ENCODE results near the gene MOSPD2.

The MOSPD2 gene

GRCh38 chrX:14932136-14932535 lies 58.9 kb downstream of the MOSPD2 start:
- Mint-ChIP-seq H3K27ac (no peak overlapping the region), H3K9me3 (no peaks in the 10 kb centered on the region), H3K36me3 (no peaks in the 10 kb centered on the region), H3K4me3 (no peak overlapping the region), H3K4me1 (peaks cover 6% of the 10 kb centered on the region), H3K27me3 (no peaks in the 10 kb centered on the region)
- no peak for ATAC-seq

- no peaks in the 10 kb centered on the region for H3K27me3 Mint-ChIP-seq
- no peaks in the 10 kb centered on the region for H3K9me3 Mint-ChIP-seq
- H3K36me3 Mint-ChIP-seq = no peaks in the 10 kb centered on the region
- H3K4me1 Mint-ChIP-seq = peaks cover 6% of the 10 kb centered on the region
- H3K4me3 Mint-ChIP-seq = no peak overlapping the region
- no peak for ATAC-seq
- H3K27ac Mint-ChIP-seq = no peak overlapping the region
Measured at GRCh38 chrX:14934423-14934822, 61.2 kb downstream of the MOSPD2 start.

- Mint-ChIP-seq H3K4me1 (peaks cover 6% of the 10 kb centered on the region), H3K9me3 (no peaks in the 10 kb centered on the region), H3K27ac (no peak overlapping the region), H3K36me3 (no peaks in the 10 kb centered on the region), H3K27me3 (no peaks in the 10 kb centered on the region), H3K4me3 (no peak overlapping the region)
- no peak for ATAC-seq
Measured at GRCh38 chrX:14936561-14936960, 63.3 kb downstream of the MOSPD2 start.

- Mint-ChIP-seq H3K27me3 (no peaks in the 10 kb centered on the region), H3K9me3 (no peaks in the 10 kb centered on the region), H3K4me1 (peaks cover 6% of the 10 kb centered on the region), H3K4me3 (no peak overlapping the region), H3K36me3 (no peaks in the 10 kb centered on the region), H3K27ac (no peak overlapping the region)
- no peak for ATAC-seq
Measured at GRCh38 chrX:14939644-14940043, 66.4 kb downstream of the MOSPD2 start.

- Mint-ChIP-seq H3K4me3 (no peak overlapping the region), H3K27me3 (no peaks in the 10 kb centered on the region), H3K27ac (no peak overlapping the region), H3K9me3 (no peaks in the 10 kb centered on the region), H3K4me1 (peaks cover 6% of the 10 kb centered on the region), H3K36me3 (no peaks in the 10 kb centered on the region)
- ATAC-seq = no peak
Measured at GRCh38 chrX:14941301-14941700, 68.1 kb downstream of the MOSPD2 start.

GRCh38 chrX:14942341-14942740 lies 69.1 kb downstream of the MOSPD2 start:
- H3K4me1 Mint-ChIP-seq = no peaks in the 10 kb centered on the region
- peaks cover 8% of the 10 kb centered on the region for H3K27me3 Mint-ChIP-seq
- H3K36me3 Mint-ChIP-seq = no peaks in the 10 kb centered on the region
- no peak for ATAC-seq
- H3K9me3 Mint-ChIP-seq = no peaks in the 10 kb centered on the region
- H3K27ac Mint-ChIP-seq = no peak overlapping the region
- no peak overlapping the region for H3K4me3 Mint-ChIP-seq

GRCh38 chrX:14943962-14944361 lies 70.7 kb downstream of the MOSPD2 start:
- no peak for ATAC-seq
- no peaks in the 10 kb centered on the region for H3K4me1 Mint-ChIP-seq
- no peak overlapping the region for H3K27ac Mint-ChIP-seq
- H3K27me3 Mint-ChIP-seq = peaks cover 8% of the 10 kb centered on the region
- H3K4me3 Mint-ChIP-seq = no peak overlapping the region
- no peaks in the 10 kb centered on the region for H3K36me3 Mint-ChIP-seq
- H3K9me3 Mint-ChIP-seq = no peaks in the 10 kb centered on the region

GRCh38 chrX:14946606-14947155 lies 73.5 kb downstream of the MOSPD2 start:
- no peaks in the 10 kb centered on the region for H3K36me3 Mint-ChIP-seq
- no peaks in the 10 kb centered on the region for H3K9me3 Mint-ChIP-seq
- H3K4me1 Mint-ChIP-seq = no peaks in the 10 kb centered on the region
- no peak for ATAC-seq
- H3K27ac Mint-ChIP-seq = no peak overlapping the region
- H3K4me3 Mint-ChIP-seq = no peak overlapping the region
- H3K27me3 Mint-ChIP-seq = peaks cover 23% of the 10 kb centered on the region

GRCh38 chrX:14948691-14949090 lies 75.5 kb downstream of the MOSPD2 start:
- ATAC-seq = no peak
- Mint-ChIP-seq H3K4me3 (no peak overlapping the region), H3K27ac (no peak overlapping the region), H3K36me3 (no peaks in the 10 kb centered on the region), H3K9me3 (no peaks in the 10 kb centered on the region), H3K4me1 (no peaks in the 10 kb centered on the region), H3K27me3 (peaks cover 23% of the 10 kb centered on the region)

GRCh38 chrX:14956813-14957582 lies 83.8 kb downstream of the MOSPD2 start:
- Mint-ChIP-seq H3K4me1 (no peaks in the 10 kb centered on the region), H3K27me3 (no peaks in the 10 kb centered on the region), H3K36me3 (no peaks in the 10 kb centered on the region), H3K27ac (no peak overlapping the region), H3K4me3 (no peak overlapping the region), H3K9me3 (peaks cover 10% of the 10 kb centered on the region)
- no peak for ATAC-seq

- Mint-ChIP-seq H3K4me1 (no peaks in the 10 kb centered on the region), H3K36me3 (no peaks in the 10 kb centered on the region), H3K9me3 (no peaks in the 10 kb centered on the region), H3K4me3 (no peak overlapping the region), H3K27ac (no peak overlapping the region), H3K27me3 (no peaks in the 10 kb centered on the region)
- no peak for ATAC-seq
Measured at GRCh38 chrX:14963447-14964236, 90.4 kb downstream of the MOSPD2 start.

GRCh38 chrX:14964500-14964899 lies 91.3 kb downstream of the MOSPD2 start:
- no peak for ATAC-seq
- no peaks in the 10 kb centered on the region for H3K4me1 Mint-ChIP-seq
- no peaks in the 10 kb centered on the region for H3K27me3 Mint-ChIP-seq
- H3K9me3 Mint-ChIP-seq = no peaks in the 10 kb centered on the region
- H3K27ac Mint-ChIP-seq = no peak overlapping the region
- H3K36me3 Mint-ChIP-seq = no peaks in the 10 kb centered on the region
- no peak overlapping the region for H3K4me3 Mint-ChIP-seq
